Prostate gland (tissue), 2 donors: Measurements from ENCODE around the gene PPP1R12C. TPM values are rescaled to one million over a fixed set of nuclear protein-coding genes. Genes with fewer than 3 reads are reported as not detected.

Experiments used
- DNase-seq: peaks from one replicate; pipeline ENCODE4 v3.0.0-alpha.2; 2019; ENCODE audit warnings: low spot score
- H3K27ac ChIP-seq, 2 donors: fragments of 200-600 bp; sonication (generic); 2 replicates each; pipeline ENCODE4 v1.5.1; 2017 to 2019
- H3K27me3 ChIP-seq: fragments of 200-600 bp; sonication (generic); replicated peaks from 2 replicates; pipeline ENCODE4 v1.5.1; 2019; ENCODE audit not compliant: insufficient read depth
- H3K36me3 ChIP-seq, 2 donors: fragments of 200-600 bp; sonication (generic); 1 replicate in 1 of 2; 2 replicates in 1 of 2; pipeline versions ENCODE4 v1.5.1 to v1.8.1; 2017 to 2019
- H3K4me1 ChIP-seq: fragments of 200-600 bp; sonication (generic); replicated peaks from 2 replicates; pipeline ENCODE4 v1.5.1; 2019
- H3K4me3 ChIP-seq, 2 donors: fragments of 200-600 bp; sonication (generic); 2 replicates each; pipeline ENCODE4 v1.5.1; 2017 to 2019
- H3K9me3 ChIP-seq: fragments of 200-600 bp; sonication (generic); 2 replicates; pipeline ENCODE4 v1.5.1; 2017
- CTCF ChIP-seq, 4 experiments: fragments of 200-600 bp in 2 of 4; fragments of 450-650 bp in 2 of 4; sonication (generic) in 2 of 4; IDR thresholded peaks; 1 replicate in 3 of 4; 2 replicates in 1 of 4; pipeline ENCODE4 v1.5.1; 2016 to 2019; ENCODE audit warnings: antibody characterized with exemption in 4 of 4, mild to moderate bottlenecking in 2 of 4, moderate library complexity in 2 of 4
- POLR2A ChIP-seq: fragments of 450-650 bp; IDR thresholded peaks from one replicate; pipeline ENCODE4 v1.6.1; 2016; ENCODE audit warnings: antibody characterized with exemption, mild to moderate bottlenecking
- POLR2AphosphoS5 ChIP-seq: sonication (generic); formaldehyde crosslinking; IDR thresholded peaks from one replicate; pipeline ENCODE4 v1.6.1; 2017; ENCODE audit warnings: antibody characterized with exemption
- WGBS: methylation state at CpG from one replicate; pipeline ENCODE4 v1.1.5; 2018; 5-methylcytosine and 5-hydroxymethylcytosine counted together
- intact Hi-C: fragments of 100-400 bp; cut with DNase I; formaldehyde crosslinking; loops from one replicate; pipeline ENCODE4 v1.14.2; 2022
- total RNA-seq, 2 donors: library from RNA; depleted of rRNA; stranded (reverse); fragments of >200 nt; gene quantifications; one replicate each; pipeline ENCODE4 v1.1.0, GENCODE V29; 2016

Gene PPP1R12C
- total RNA-seq, 2 donors from 2014 or later, result 67.8 to 164 TPM

- peak; percentile 43 for DNase-seq
- Histone ChIP-seq H3K4me1 (no peaks in the 10 kb centered on the region), H3K27me3 (no peaks in the 10 kb centered on the region), H3K4me3 (peak within 1 kb of the TSS; percentile 18 to 30), H3K9me3 (no peaks in the 10 kb centered on the region), H3K36me3 (no peaks in the 10 kb centered on the region), H3K27ac (peak within 1 kb of the TSS in 1 of 2 donors; percentile 45)
- peak; percentile 74 for TF ChIP-seq POLR2A
- no peak for TF ChIP-seq CTCF (IDR thresholded peaks at IDR 0.05)
- TF ChIP-seq POLR2AphosphoS5, result no peak
- 22% methylated on average over 16 of the region's 18 CpGs for WGBS
- intact Hi-C loops, result no loop called here
These were observed 42.0 kb downstream of the PPP1R12C start, which contains the start of gene EPS8L1 for GRCh38 chr19:55075371-55075998. TSS of gene EPS8L1 (plus strand) at chr19:55075869. CDS start at chr19:55076445, 576 bp downstream.

GRCh38 chr19:55071913-55072312 lies 45.5 kb downstream of the PPP1R12C start:
- Histone ChIP-seq H3K4me1 (no peaks in the 10 kb centered on the region), H3K27ac (no peak overlapping the region), H3K36me3 (no peaks in the 10 kb centered on the region), H3K9me3 (no peaks in the 10 kb centered on the region), H3K27me3 (no peaks in the 10 kb centered on the region), H3K4me3 (no peak overlapping the region)
- no peak for TF ChIP-seq POLR2A
- TF ChIP-seq POLR2AphosphoS5, result no peak
- no peak for TF ChIP-seq CTCF (IDR thresholded peaks at IDR 0.05)
- WGBS, result 72% methylated on average over 8 of the region's 8 CpGs
- intact Hi-C loops, result no loop called here
- DNase-seq, result no peak

GRCh38 chr19:55071129-55071502 lies 46.3 kb downstream of the PPP1R12C start:
- peak; percentile 36 for DNase-seq
- H3K4me3 ChIP-seq, result no peak overlapping the region
- H3K27ac ChIP-seq, result no peak overlapping the region
- no peaks in the 10 kb centered on the region for H3K36me3 ChIP-seq
- intact Hi-C loops, result no loop called here
- no peaks in the 10 kb centered on the region for H3K27me3 ChIP-seq
- H3K9me3 ChIP-seq, result no peaks in the 10 kb centered on the region
- TF ChIP-seq POLR2AphosphoS5 (peak; percentile 34), POLR2A (peak; percentile 33), CTCF (IDR thresholded peaks at IDR 0.05) (no peak)
- H3K4me1 ChIP-seq, result no peaks in the 10 kb centered on the region
- WGBS, result 45% methylated on average over 4 of the region's 8 CpGs

- Histone ChIP-seq H3K4me3 (no peak overlapping the region), H3K27me3 (no peaks in the 10 kb centered on the region), H3K9me3 (no peaks in the 10 kb centered on the region), H3K27ac (no peak overlapping the region), H3K36me3 (no peaks in the 10 kb centered on the region), H3K4me1 (no peaks in the 10 kb centered on the region)
- intact Hi-C loops, result no loop called here
- no peak for DNase-seq
- 78% methylated on average over 10 of the region's 10 CpGs for WGBS
- TF ChIP-seq POLR2AphosphoS5 (no peak), POLR2A (no peak), CTCF (IDR thresholded peaks at IDR 0.05) (no peak)
These were observed 46.8 kb downstream of the PPP1R12C start for GRCh38 chr19:55070466-55071128.

GRCh38 chr19:55069865-55070197 lies 47.6 kb downstream of the PPP1R12C start:
- Histone ChIP-seq H3K4me3 (peak overlapping the region in 1 of 2 donors; percentile 22), H3K27ac (peak overlapping the region; percentile 86 to 90), H3K36me3 (no peaks in the 10 kb centered on the region), H3K4me1 (no peaks in the 10 kb centered on the region), H3K9me3 (no peaks in the 10 kb centered on the region), H3K27me3 (no peaks in the 10 kb centered on the region)
- intact Hi-C loops, result no loop called here
- 96% methylated on average over 2 of the region's 2 CpGs for WGBS
- TF ChIP-seq CTCF (IDR thresholded peaks at IDR 0.05), result no peak
- no peak for TF ChIP-seq POLR2A
- no peak for TF ChIP-seq POLR2AphosphoS5
- no peak for DNase-seq
